ENCODE measurements around the gene GLOD4.
"Not testable (repeated sequence)": the region's sequence is repeated elsewhere in the genome, so short reads cannot be mapped to it uniquely, and the experiment has no call there.

Gene GLOD4

GRCh38 chr17:752620-753219 lies 29.4 kb downstream of the GLOD4 start:
- TF ChIP-seq CTCF (IDR thresholded peaks at IDR 0.05; ENCODE audit: insufficient read depth, low read length) (no peak), REST (IDR thresholded peaks at IDR 0.05; ENCODE audit: insufficient replicate concordance, low read depth) (no peak), SPI1 (IDR thresholded peaks at IDR 0.05; ENCODE audit: borderline replicate concordance, low read depth) (no peak), GABPA (IDR thresholded peaks at IDR 0.05; ENCODE audit: low read depth) (no peak), POLR2AphosphoS5 (IDR thresholded peaks at IDR 0.05; ENCODE audit: low read depth) (no peak)
- H3K4me3 ChIP-seq (replicated peaks; ENCODE audit: insufficient read depth, low read length): peak overlapping the region; percentile 57
- H3K27ac ChIP-seq (replicated peaks): peak overlapping the region; percentile 84
- DNase-seq (ENCODE audit: low read depth in 1 of 2, low spot score in 1 of 2): no peak
- H3K27me3 ChIP-seq (ENCODE audit: insufficient read depth, poor library complexity, severe bottlenecking): no peaks in the 10 kb centered on the region

GRCh38 chr17:752002-752619 lies 30.0 kb downstream of the GLOD4 start, which contains the start of gene GEMIN4:
Gene GEMIN4 (minus strand): TSS chr17:752264. CDS start chr17:752142, 122 bp downstream.
- H3K27ac ChIP-seq (replicated peaks): peak within 1 kb of the TSS; percentile 84
- TF ChIP-seq CTCF (IDR thresholded peaks at IDR 0.05; ENCODE audit: insufficient read depth, low read length): peak; percentile 58
- TF ChIP-seq SPI1 (IDR thresholded peaks at IDR 0.05; ENCODE audit: borderline replicate concordance, low read depth): no peak
- TF ChIP-seq POLR2AphosphoS5 (IDR thresholded peaks at IDR 0.05; ENCODE audit: low read depth): peak; percentile 67; the same call in 1 of the 2 replicates
- no peaks in the 10 kb centered on the region for H3K27me3 ChIP-seq (ENCODE audit: insufficient read depth, poor library complexity, severe bottlenecking)
- peak; percentile 71 to 80 for DNase-seq (ENCODE audit: low read depth in 1 of 2, low spot score in 1 of 2)
- H3K4me3 ChIP-seq (replicated peaks; ENCODE audit: insufficient read depth, low read length): peak within 1 kb of the TSS; percentile 57

DNA sequence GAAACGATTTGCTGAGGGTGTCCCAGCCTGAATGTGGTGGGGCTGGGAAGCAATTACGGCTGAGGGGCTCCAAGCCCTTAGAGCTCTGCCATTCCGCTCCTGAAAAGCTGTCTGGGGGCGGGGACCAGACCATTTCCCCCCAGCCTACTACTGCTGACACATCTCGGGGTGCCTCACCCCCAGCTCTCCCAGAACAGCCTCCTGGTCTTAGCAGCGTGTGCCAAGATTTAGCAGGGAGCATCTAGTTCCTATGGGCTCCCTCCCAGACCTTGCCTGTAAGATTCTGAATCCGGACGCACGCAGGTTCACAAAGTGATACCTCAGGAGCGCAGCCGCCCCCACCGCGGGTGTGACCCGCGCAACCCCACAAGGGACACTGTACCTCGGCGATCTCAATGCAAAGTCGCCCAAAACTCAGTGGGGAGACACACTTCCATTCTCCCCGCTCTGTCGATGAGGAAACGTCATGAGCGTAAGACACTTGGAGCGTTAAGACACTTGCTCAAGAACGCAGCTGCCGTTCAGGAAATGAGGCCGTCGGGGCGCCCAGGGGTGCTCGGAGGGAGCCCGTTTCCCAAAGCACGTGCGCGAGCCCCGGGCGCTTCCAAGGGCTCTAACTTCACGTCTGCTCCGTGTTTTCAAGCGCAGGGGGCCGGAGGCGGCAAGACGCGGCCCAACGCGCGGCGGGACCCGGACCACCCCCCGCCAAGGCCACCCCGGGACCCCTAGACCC lies 30.6 kb downstream of the GLOD4 start:
- peak overlapping the region; percentile 84 for H3K27ac ChIP-seq (replicated peaks)
- H3K27me3 ChIP-seq (ENCODE audit: insufficient read depth, poor library complexity, severe bottlenecking): no peaks in the 10 kb centered on the region
- TF ChIP-seq POLR2AphosphoS5 (IDR thresholded peaks at IDR 0.05; ENCODE audit: low read depth) (peak; percentile 2; the same call in 1 of the 2 replicates), CTCF (IDR thresholded peaks at IDR 0.05; ENCODE audit: insufficient read depth, low read length) (no peak), SPI1 (IDR thresholded peaks at IDR 0.05; ENCODE audit: borderline replicate concordance, low read depth) (no peak)
- DNase-seq (ENCODE audit: low read depth in 1 of 2, low spot score in 1 of 2): peak in 1 of 2 experiments; percentile 63
- peak overlapping the region; percentile 57 for H3K4me3 ChIP-seq (replicated peaks; ENCODE audit: insufficient read depth, low read length)

DNA sequence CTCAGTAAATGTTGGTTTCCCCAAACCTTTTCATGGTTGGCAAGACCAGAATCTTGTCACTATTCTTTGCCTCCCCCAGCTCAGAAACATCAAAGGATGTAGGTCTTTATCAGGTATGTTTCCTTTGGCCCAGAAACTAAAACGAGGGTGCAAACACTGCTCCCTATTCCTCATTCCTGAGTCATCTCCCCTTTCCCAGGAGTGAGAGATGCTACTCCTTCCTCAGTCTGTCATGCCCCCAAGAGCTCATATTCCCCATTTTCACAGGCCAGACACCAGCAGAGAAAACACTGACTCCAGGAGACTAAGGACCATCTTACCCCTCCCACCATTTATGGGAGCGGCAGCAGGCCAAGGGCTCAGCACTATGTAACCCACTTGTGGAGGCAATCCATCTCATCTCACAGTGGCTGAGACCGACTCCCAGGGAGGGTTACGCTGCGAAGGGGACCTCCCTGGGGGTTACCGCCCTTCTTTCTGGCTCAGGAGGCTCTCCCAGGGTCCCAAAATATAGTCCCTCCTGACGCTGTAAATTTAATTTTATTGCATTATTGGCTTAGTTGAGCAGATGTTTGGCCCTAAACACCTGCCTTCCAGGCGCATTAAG lies 31.5 kb downstream of the GLOD4 start:
- no peak for TF ChIP-seq GABPA (IDR thresholded peaks at IDR 0.05; ENCODE audit: low read depth)
- no peak for TF ChIP-seq SPI1 (IDR thresholded peaks at IDR 0.05; ENCODE audit: borderline replicate concordance, low read depth)
- no peak for TF ChIP-seq REST (IDR thresholded peaks at IDR 0.05; ENCODE audit: insufficient replicate concordance, low read depth)
- TF ChIP-seq POLR2AphosphoS5 (IDR thresholded peaks at IDR 0.05; ENCODE audit: low read depth): no peak
- DNase-seq (ENCODE audit: low read depth in 1 of 2, low spot score in 1 of 2): no peak
- H3K4me3 ChIP-seq (replicated peaks; ENCODE audit: insufficient read depth, low read length): peak overlapping the region; percentile 57
- no peak overlapping the region; the same call in 1 of the 2 replicates for H3K27ac ChIP-seq (replicated peaks)
- H3K27me3 ChIP-seq (ENCODE audit: insufficient read depth, poor library complexity, severe bottlenecking): no peaks in the 10 kb centered on the region

- H3K27ac ChIP-seq (replicated peaks); H3K27me3 ChIP-seq (ENCODE audit: insufficient read depth, poor library complexity, severe bottlenecking); DNase-seq (ENCODE audit: low read depth in 1 of 2, low spot score in 1 of 2); H3K4me3 ChIP-seq (replicated peaks; ENCODE audit: insufficient read depth, low read length): not testable (repeated sequence)
These were observed 32.7 kb downstream of the GLOD4 start for GRCh38 chr17:749359-749758.

DNA sequence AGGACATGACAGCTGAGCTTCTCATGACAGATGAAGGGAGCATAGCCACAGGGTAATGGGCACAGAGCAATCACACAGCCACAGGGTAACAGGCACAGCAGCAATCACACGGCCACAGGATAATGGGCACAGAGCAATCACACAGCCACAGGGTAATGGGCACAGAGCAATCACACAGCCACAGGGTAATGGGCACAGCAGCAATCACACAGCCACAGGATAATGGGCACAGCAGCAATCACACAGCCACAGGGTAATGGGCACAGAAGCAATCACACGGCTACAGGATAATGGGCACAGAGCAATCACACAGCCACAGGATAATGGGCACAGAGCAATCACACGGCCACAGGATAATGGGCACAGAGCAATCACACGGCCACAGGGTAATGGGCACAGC lies 33.5 kb downstream of the GLOD4 start:
- H3K27ac ChIP-seq (replicated peaks); H3K27me3 ChIP-seq (ENCODE audit: insufficient read depth, poor library complexity, severe bottlenecking); DNase-seq (ENCODE audit: low read depth in 1 of 2, low spot score in 1 of 2); H3K4me3 ChIP-seq (replicated peaks; ENCODE audit: insufficient read depth, low read length): not testable (repeated sequence)
